Loucy (cell line): ENCODE results near the gene MBD3L4.

ENCODE experiments used
- EZH2phosphoT487 ChIP-seq: fragments of 200-600 bp; IDR thresholded peaks from 2 replicates; pipeline ENCODE4 v1.6.1; 2018; ENCODE audit warnings: antibody characterized with exemption, mild to moderate bottlenecking, moderate library complexity, borderline replicate concordance
- TF ChIP-seq, protein P1 (sequence below): fragments of 200-600 bp; sonication (generic); conservative IDR thresholded peaks from 2 replicates; pipeline ENCODE4 v1.5.1; 2014; ENCODE audit warnings: mild to moderate bottlenecking, antibody characterized with exemption, low read length

DNA sequence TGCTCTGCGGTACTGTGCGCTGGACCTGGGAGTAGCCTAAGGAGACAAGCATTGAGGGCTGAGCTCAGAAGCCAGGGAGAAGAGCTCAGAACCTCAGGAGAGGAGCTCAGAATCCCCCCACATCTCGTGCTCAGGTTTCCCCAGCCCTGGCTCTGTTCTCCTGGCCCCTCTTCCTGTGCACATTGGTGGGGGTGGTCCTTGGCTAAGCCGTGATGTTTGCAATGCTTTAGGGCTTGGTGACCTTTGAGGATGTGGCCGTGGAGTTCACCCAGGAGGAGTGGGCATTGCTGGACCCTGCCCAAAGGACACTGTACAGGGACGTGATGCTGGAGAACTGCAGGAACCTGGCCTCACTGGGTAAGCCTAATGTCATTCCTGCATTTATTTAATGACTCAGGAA is 36.2 kb upstream of the MBD3L4 start:
- TF ChIP-seq, protein P1, sequence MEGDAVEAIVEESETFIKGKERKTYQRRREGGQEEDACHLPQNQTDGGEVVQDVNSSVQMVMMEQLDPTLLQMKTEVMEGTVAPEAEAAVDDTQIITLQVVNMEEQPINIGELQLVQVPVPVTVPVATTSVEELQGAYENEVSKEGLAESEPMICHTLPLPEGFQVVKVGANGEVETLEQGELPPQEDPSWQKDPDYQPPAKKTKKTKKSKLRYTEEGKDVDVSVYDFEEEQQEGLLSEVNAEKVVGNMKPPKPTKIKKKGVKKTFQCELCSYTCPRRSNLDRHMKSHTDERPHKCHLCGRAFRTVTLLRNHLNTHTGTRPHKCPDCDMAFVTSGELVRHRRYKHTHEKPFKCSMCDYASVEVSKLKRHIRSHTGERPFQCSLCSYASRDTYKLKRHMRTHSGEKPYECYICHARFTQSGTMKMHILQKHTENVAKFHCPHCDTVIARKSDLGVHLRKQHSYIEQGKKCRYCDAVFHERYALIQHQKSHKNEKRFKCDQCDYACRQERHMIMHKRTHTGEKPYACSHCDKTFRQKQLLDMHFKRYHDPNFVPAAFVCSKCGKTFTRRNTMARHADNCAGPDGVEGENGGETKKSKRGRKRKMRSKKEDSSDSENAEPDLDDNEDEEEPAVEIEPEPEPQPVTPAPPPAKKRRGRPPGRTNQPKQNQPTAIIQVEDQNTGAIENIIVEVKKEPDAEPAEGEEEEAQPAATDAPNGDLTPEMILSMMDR, result no peak
- TF ChIP-seq EZH2phosphoT487, result no peak
